Stomach (tissue), 4 donors: Measurements from ENCODE around the gene FAF2.

Source experiments
- CTCF ChIP-seq, 7 experiments: fragments of 450-650 bp in 4 of 7; fragments of 200-600 bp in 3 of 7; sonication (generic) in 3 of 7; IDR thresholded peaks; one replicate each; pipeline ENCODE4 v1.5.1; 2016 to 2019; ENCODE audit warnings: antibody characterized with exemption in 7 of 7, control low read depth in 2 of 7, mild to moderate bottlenecking in 1 of 7
- POLR2AphosphoS5 ChIP-seq, 3 donors: sonication (generic); formaldehyde crosslinking; IDR thresholded peaks; one replicate each; pipeline ENCODE4 v1.6.1; 2016; ENCODE audit warnings: antibody characterized with exemption in 3 of 3

- TF ChIP-seq CTCF (IDR thresholded peaks at IDR 0.05) (no peak), POLR2AphosphoS5 (IDR thresholded peaks at IDR 0.05) (no peak)
These were observed 71.9 kb downstream of the FAF2 start for GRCh38 chr5:176519810-176520720.
